ENCODE measurements around the gene DYNLT4. TPM values are rescaled to one million over a fixed set of nuclear protein-coding genes. Genes with fewer than 3 reads are reported as not detected.

Gene DYNLT4
- total and polyA plus RNA-seq, 2 of the 13 experiments (the other 11 are each of a cell fraction or from before 2014, with no cell fraction given), result 0.77 TPM; not detected in 1

- peak; percentile 44; the same call in 1 of the 2 replicates for TF ChIP-seq ZNF503 (CRISPR knock-in tag; IDR thresholded peaks at IDR 0.05)
- no peak for TF ChIP-seq MATR3 (CRISPR knock-in tag; IDR thresholded peaks at IDR 0.05)
- no peak for TF ChIP-seq ZNF256 (CRISPR knock-in tag; conservative IDR thresholded peaks at IDR 0.05)
- TF ChIP-seq JARID2 (CRISPR knock-in tag; IDR thresholded peaks at IDR 0.05; ENCODE audit: insufficient replicate concordance), result peak; percentile 92
- no peak for TF ChIP-seq ZBTB42 (CRISPR knock-in tag; IDR thresholded peaks at IDR 0.05)
- no peak; the same call in 1 of the 2 replicates for TF ChIP-seq ZNF205 (CRISPR knock-in tag; IDR thresholded peaks at IDR 0.05)
- no peak for TF ChIP-seq ZNF362 (CRISPR knock-in tag; IDR thresholded peaks at IDR 0.05; ENCODE audit: borderline replicate concordance)
- peak; percentile 70 for TF ChIP-seq SNAPC2 (CRISPR knock-in tag; IDR thresholded peaks at IDR 0.05)
- TF ChIP-seq NBN (conservative IDR thresholded peaks at IDR 0.05), result no peak
- no peak for TF ChIP-seq ZMAT5 (CRISPR knock-in tag; IDR thresholded peaks at IDR 0.05; ENCODE audit: borderline replicate concordance, low read depth)
- TF ChIP-seq ZNF431 (CRISPR knock-in tag; IDR thresholded peaks at IDR 0.05; ENCODE audit: borderline replicate concordance, low read depth), result no peak
- TF ChIP-seq TBX2 (CRISPR knock-in tag; IDR thresholded peaks at IDR 0.05; ENCODE audit: borderline replicate concordance), result no peak; the same call in 1 of the 2 replicates
- TF ChIP-seq HES4 (CRISPR knock-in tag; IDR thresholded peaks at IDR 0.05; ENCODE audit: borderline replicate concordance), result peak; percentile 82; the same call in 1 of the 2 replicates
- TF ChIP-seq HNRNPLL (IDR thresholded peaks at IDR 0.05; ENCODE audit: low read depth, low read length, poor library complexity, severe bottlenecking), result peak; percentile 43
- no peak for TF ChIP-seq HOMEZ (CRISPR knock-in tag; IDR thresholded peaks at IDR 0.05; ENCODE audit: low read depth)
- peak; percentile 32; the same call in 1 of the 2 replicates for TF ChIP-seq PHF21A (CRISPR knock-in tag; IDR thresholded peaks at IDR 0.05)
- no peak for TF ChIP-seq CAMTA2 (CRISPR knock-in tag; IDR thresholded peaks at IDR 0.05; ENCODE audit: borderline replicate concordance)
- TF ChIP-seq RARG (CRISPR knock-in tag; IDR thresholded peaks at IDR 0.05; ENCODE audit: low read depth), result no peak
- peak; percentile 54 for TF ChIP-seq KDM2A (CRISPR knock-in tag; IDR thresholded peaks at IDR 0.05; ENCODE audit: borderline replicate concordance, low read depth)
- peak; percentile 34; the same call in 1 of the 2 replicates for TF ChIP-seq ZSCAN25 (CRISPR knock-in tag; IDR thresholded peaks at IDR 0.05)
- TF ChIP-seq ZNF382 (CRISPR knock-in tag; IDR thresholded peaks at IDR 0.05; ENCODE audit: borderline replicate concordance), result no peak
- TF ChIP-seq ZNF788 (CRISPR knock-in tag; IDR thresholded peaks at IDR 0.05; ENCODE audit: borderline replicate concordance), result no peak; the same call in 1 of the 2 replicates
- TF ChIP-seq GATAD2A (CRISPR knock-in tag; IDR thresholded peaks at IDR 0.05), result peak; percentile 45; the same call in 1 of the 2 replicates
Measured at GRCh38 chr1:44784094-44785028, 22.8 kb downstream of the DYNLT4 start (continued).
